HG02973 (cell line): ENCODE measurements around the gene MFAP2.
"Not testable (repeated sequence)": the region's sequence is repeated elsewhere in the genome, so short reads cannot be mapped to it uniquely, and the experiment has no call there.

Source experiments
- ATAC-seq: cut with Tn5 transposase; IDR thresholded peaks from one replicate; pipeline ENCODE4 v1.9.1; 2021; ENCODE audit warnings: moderate library complexity; ENCODE audit not compliant: unreplicated experiment

The MFAP2 gene

DNA sequence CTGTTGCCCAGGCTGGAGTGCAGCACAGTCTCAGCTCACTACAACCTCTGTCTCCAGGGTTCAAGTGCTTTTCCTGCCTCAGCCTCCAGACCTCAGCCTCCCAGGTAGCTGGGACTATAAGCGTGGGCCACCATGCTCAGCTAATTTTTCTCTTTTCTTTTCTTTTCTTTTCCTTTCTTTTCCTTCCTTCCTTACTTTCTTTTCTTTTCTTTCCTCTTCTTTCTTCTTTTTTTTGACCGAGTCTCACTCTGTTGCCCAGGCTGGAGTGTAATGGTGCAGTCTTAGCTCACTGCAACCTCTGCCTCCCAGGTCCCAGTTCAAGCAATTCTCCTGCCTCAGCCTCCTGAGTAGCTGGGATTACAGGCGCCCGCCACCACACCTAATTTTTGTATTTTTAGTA is 16.3 kb downstream of the MFAP2 start:
- not testable (repeated sequence) for ATAC-seq

GRCh38 chr1:16961297-16962133 is 18.9 kb downstream of the MFAP2 start:
- no peak for ATAC-seq

GRCh38 chr1:16960560-16961296 is 19.7 kb downstream of the MFAP2 start:
- ATAC-seq = peak; percentile 53

GRCh38 chr1:16958475-16958874 is 21.9 kb downstream of the MFAP2 start:
- no peak for ATAC-seq

- no peak for ATAC-seq
Observed at GRCh38 chr1:16957731-16958130, 22.7 kb downstream of the MFAP2 start.

DNA sequence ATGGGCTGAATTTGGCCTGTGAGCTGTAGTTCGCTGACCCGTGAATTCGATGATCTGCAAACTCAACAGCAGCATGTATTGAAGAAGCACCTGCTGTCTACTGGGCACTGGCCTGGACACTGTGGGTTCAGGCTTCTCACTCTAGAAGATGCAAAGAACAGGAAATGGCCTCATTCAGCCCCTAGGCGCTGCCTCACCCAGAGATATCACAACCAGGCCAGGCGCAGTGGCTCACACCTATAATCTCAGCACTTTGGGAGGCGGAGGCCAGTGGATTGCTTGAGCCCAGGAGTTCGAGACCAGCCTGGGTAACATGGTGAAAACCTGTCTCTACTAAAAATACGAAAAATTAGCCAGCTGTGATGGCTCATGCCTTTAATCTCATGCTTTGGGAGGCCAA is 23.6 kb downstream of the MFAP2 start:
- no peak for ATAC-seq

DNA sequence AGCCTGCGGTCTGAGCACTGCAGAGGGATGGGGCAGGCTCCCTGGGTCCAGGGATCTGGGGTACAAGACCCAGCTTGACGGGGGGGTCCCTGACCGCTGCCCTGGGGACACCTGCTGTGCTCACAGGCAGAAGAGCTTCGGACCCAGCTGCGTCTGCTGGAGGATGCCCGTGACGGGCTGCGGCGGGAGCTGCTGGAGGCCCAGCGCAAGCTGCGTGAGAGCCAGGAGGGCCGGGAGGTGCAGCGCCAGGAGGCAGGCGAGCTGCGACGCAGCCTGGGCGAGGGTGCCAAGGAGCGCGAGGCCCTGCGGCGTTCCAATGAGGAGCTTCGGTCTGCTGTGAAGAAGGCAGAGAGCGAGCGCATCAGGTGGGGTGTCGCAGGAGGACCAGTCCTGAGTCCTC is 25.2 kb downstream of the MFAP2 start:
- no peak for ATAC-seq

- ATAC-seq = no peak
Observed at GRCh38 chr1:16954579-16954978, 25.8 kb downstream of the MFAP2 start.

DNA sequence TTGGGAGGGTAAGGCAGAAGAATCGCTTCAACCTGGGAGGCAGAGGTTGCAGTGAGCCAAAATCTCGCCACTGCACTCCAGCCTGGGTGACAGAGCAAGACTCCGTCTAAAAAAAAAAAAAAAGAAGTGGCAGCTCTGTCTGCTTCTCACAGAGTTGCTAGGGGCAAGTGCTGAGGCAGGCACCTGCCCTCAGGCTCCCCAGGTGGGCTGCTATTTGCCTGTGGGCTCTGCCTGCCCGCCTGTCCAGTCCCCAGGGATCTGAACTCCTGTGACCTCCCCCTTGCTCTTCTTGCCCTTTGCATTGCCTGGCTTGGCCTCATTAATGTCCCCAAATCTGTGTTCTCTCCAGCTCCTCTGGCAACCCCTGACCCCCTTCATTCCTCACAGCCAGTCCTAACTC is 28.0 kb downstream of the MFAP2 start:
- not testable (repeated sequence) for ATAC-seq

DNA sequence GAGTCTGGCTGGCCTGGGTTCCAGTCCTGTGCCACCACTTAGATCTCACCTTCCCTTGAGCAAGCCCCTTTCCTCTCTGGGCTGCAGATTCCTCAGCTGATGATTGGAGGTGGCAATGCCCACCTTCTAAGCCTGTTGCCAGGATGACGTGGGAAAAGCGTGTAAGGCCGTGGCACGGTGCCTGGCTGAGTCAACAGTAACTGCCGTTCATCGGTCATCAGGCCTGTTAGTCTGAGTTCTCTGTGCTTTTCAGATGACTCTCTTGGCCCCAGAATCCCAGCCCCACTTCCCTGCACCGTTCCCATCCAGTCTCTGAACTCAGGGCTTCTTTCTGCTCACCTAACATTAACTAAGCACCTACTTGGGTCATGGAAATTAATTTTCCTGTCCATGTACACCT is 31.4 kb downstream of the MFAP2 start:
- ATAC-seq = not testable (repeated sequence)

- not testable (repeated sequence) for ATAC-seq
Observed at GRCh38 chr1:16948282-16948891, 32.0 kb downstream of the MFAP2 start.

GRCh38 chr1:16946646-16947045 is 33.8 kb downstream of the MFAP2 start:
- no peak for ATAC-seq

- ATAC-seq = not testable (repeated sequence)
Observed at GRCh38 chr1:16946185-16946584, 34.2 kb downstream of the MFAP2 start.

GRCh38 chr1:16945512-16945911 is 34.9 kb downstream of the MFAP2 start:
- ATAC-seq = not testable (repeated sequence)

DNA sequence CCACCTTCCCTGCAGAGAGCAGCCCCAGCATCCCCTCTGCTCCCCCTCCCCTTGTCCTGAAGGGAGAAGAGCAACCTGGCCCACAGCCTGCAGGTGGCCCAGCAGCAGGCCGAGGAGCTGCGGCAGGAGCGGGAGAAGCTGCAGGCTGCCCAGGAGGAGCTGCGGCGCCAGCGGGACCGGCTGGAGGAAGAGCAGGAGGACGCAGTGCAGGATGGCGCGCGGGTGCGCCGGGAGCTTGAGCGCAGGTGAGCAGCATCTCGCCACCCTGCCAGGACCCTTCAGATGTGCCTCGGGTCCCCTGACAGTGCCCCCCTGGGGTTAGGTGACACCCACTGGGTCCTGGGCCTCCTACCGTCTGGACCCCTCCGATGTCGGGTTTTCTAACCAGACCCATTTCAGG is 36.4 kb downstream of the MFAP2 start:
- ATAC-seq = no peak

GRCh38 chr1:16939386-16940180 is 40.8 kb downstream of the MFAP2 start:
- ATAC-seq = not testable (repeated sequence)

DNA sequence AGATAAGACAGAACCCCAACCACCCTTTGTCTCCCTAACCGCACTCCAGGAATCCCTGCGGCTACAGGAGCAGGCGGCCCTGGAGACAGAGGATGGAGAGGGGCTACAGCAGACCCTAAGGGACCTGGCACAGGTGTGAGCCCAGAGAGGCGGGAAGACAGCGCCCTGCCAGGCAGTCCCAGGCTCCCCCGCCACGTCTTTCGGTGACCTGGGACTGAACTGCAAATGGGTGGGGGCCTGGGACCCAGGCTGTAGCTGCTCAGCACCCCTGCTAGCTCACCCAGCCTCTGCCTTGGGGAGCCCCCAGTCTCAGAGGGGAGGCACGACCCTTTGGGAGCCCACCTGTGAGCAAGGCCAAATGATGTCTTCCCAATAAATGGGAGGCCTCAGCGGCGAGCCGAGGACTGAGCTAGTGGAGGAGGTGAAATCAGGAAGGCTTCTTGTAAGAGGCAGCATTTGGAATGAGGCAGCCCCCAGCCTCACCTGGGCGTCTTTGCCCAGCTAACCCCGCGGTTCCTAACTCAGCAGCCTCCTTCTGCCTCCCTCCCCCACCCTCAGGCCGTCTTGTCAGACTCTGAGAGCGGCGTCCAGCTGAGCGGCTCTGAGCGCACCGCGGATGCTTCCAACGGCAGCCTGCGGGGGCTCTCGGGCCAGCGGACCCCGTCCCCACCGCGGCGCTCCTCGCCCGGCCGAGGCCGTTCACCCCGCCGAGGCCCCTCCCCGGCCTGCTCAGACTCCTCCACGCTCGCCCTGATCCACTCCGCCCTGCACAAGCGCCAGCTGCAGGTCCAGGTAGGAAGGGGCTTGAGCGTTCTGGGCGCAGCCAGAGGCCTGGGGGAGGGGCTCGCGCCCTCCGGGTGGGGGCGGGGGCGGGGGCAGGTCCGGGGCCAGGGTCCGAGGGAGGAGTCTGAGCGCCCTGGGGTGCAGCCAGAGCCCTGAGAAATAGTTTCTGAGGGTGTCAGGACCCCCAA is 41.8 kb downstream of the MFAP2 start:
- no peak for ATAC-seq

DNA sequence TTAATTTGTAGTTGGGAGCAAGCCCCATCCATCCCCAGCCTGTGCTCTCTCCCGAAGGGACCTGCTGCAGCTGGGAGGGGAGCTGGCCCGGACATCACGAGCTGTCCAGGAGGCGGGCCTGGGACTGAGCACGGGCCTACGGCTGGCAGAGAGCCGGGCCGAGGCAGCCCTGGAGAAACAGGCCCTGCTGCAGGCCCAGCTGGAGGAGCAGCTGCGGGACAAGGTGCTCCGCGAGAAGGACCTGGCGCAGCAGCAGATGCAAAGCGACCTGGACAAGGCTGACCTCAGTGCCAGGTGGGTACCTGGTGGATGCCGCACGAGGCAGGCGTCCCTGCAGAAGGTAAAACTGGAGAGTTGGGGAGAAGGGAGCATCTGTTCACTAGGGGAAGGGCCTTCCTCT is 43.8 kb downstream of the MFAP2 start:
- not testable (repeated sequence) for ATAC-seq

GRCh38 chr1:16933945-16934344 is 46.5 kb downstream of the MFAP2 start:
- not testable (repeated sequence) for ATAC-seq
